Measurements from ENCODE around the gene TPST2.

The TPST2 gene

GRCh38 chr22:26580240-26580962 lies 9.5 kb downstream of the TPST2 start:
- no peak for DNase-seq (ENCODE audit: low read depth in 3 of 3, low spot score in 1 of 3)

- peak in 1 of 3 donors; percentile 12 for DNase-seq (ENCODE audit: low read depth in 3 of 3, low spot score in 1 of 3)
Measured at GRCh38 chr22:26579331-26579886, 10.5 kb downstream of the TPST2 start.

GRCh38 chr22:26577081-26577480 lies 12.9 kb downstream of the TPST2 start:
- DNase-seq (ENCODE audit: low read depth in 3 of 3, low spot score in 1 of 3) = no peak

GRCh38 chr22:26576026-26576680 lies 13.8 kb downstream of the TPST2 start:
- no peak for DNase-seq (ENCODE audit: low read depth in 3 of 3, low spot score in 1 of 3)

- no peak for DNase-seq (ENCODE audit: low read depth in 3 of 3, low spot score in 1 of 3)
Measured at GRCh38 chr22:26574001-26574723, 15.8 kb downstream of the TPST2 start.

- DNase-seq (ENCODE audit: low read depth in 3 of 3, low spot score in 1 of 3) = no peak
Measured at GRCh38 chr22:26573026-26573662, 16.8 kb downstream of the TPST2 start.

GRCh38 chr22:26570864-26571525 lies 18.9 kb downstream of the TPST2 start:
- DNase-seq (ENCODE audit: low read depth in 3 of 3, low spot score in 1 of 3) = no peak

- DNase-seq (ENCODE audit: low read depth in 3 of 3, low spot score in 1 of 3) = no peak
Measured at GRCh38 chr22:26570115-26570514, 19.8 kb downstream of the TPST2 start.

- no peak for DNase-seq (ENCODE audit: low read depth in 3 of 3, low spot score in 1 of 3)
Measured at GRCh38 chr22:26568207-26568706, 21.7 kb downstream of the TPST2 start.

GRCh38 chr22:26567610-26568009 lies 22.3 kb downstream of the TPST2 start:
- DNase-seq (ENCODE audit: low read depth in 3 of 3, low spot score in 1 of 3) = no peak

- no peak for DNase-seq (ENCODE audit: low read depth in 3 of 3, low spot score in 1 of 3)
Measured at GRCh38 chr22:26566994-26567393, 22.9 kb downstream of the TPST2 start.

- DNase-seq (ENCODE audit: low read depth in 3 of 3, low spot score in 1 of 3) = no peak
Measured at GRCh38 chr22:26565889-26566288, 24.0 kb downstream of the TPST2 start.

- no peak for DNase-seq (ENCODE audit: low read depth in 3 of 3, low spot score in 1 of 3)
Measured at GRCh38 chr22:26565181-26565580, 24.8 kb downstream of the TPST2 start.

GRCh38 chr22:26564672-26565071 lies 25.3 kb downstream of the TPST2 start:
- no peak for DNase-seq (ENCODE audit: low read depth in 3 of 3, low spot score in 1 of 3)

GRCh38 chr22:26564181-26564580 lies 25.8 kb downstream of the TPST2 start:
- DNase-seq (ENCODE audit: low read depth in 3 of 3, low spot score in 1 of 3) = no peak

GRCh38 chr22:26563022-26563421 lies 26.9 kb downstream of the TPST2 start:
- DNase-seq (ENCODE audit: low read depth in 3 of 3, low spot score in 1 of 3) = no peak

GRCh38 chr22:26561756-26562417 lies 28.0 kb downstream of the TPST2 start:
- no peak for DNase-seq (ENCODE audit: low read depth in 3 of 3, low spot score in 1 of 3)

- DNase-seq (ENCODE audit: low read depth in 3 of 3, low spot score in 1 of 3) = no peak
Measured at GRCh38 chr22:26559961-26560575, 29.9 kb downstream of the TPST2 start.

GRCh38 chr22:26558248-26558895 lies 31.6 kb downstream of the TPST2 start:
- DNase-seq (ENCODE audit: low read depth in 3 of 3, low spot score in 1 of 3) = no peak
